ENCODE data around the gene MACROD1. TPM values are rescaled to one million over a fixed set of nuclear protein-coding genes. Genes with fewer than 3 reads are reported as not detected.

Gene MACROD1
- total and polyA plus RNA-seq, 9 of the 15 experiments (the other 6 are each of a cell fraction or from before 2014, with no cell fraction given), result 1.1 to 60.0 (median 26.4) TPM

DNA sequence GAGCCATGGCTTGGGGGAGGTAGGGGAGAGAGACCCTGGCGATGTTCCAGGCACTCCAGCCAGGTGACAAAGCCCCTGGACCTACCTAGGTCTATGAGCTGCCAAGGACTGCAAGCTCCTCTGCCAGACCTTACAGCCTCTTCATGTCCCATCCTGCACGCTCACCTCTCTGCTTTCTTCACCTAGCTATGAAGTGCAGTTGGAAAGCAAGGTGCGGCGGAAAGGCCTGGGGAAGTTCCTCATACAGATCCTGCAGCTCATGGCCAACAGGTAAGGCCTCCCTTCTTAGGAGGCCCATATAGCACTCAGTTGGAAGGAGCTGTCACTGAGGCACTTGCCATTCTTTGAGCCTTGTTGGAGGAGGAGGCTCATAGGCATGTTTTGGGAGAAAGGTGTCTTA, 213.3 kb downstream of the MACROD1 start:
- Histone ChIP-seq H3K4me1 (replicated peaks in 1 of 2; ENCODE audit: control insufficient read depth in 2 of 2, insufficient read depth in 2 of 2, low read length in 2 of 2) (peaks cover 0 to under 1% of the 10 kb centered on the region in 2 experiments; a peak in 1 of 5 replicates), H3K9me1 (ENCODE audit: control insufficient read depth, insufficient read depth, low read length) (no peaks in the 10 kb centered on the region), H3K27ac (ENCODE audit: extremely low read depth, low read depth, low read length) (no peak overlapping the region), H4K20me1 (replicated peaks; ENCODE audit: control insufficient read depth, insufficient read depth, low read length) (no peaks in the 10 kb centered on the region; the same call in 1 of the 2 replicates), H3K9ac (ENCODE audit: insufficient read depth in 1 of 2, low read depth in 2 of 2, low read length in 2 of 2) (no peak overlapping the region), H2AFZ (ENCODE audit: low read depth, low read length) (no peak overlapping the region), H3K4me3 (no peak overlapping the region), H3K4me2 (ENCODE audit: insufficient read depth, low read length) (no peak overlapping the region), H3K36me3 (ENCODE audit: control insufficient read depth, insufficient read depth, low read length) (peaks cover 85% of the 10 kb centered on the region), H3K9me3 (replicated peaks; ENCODE audit: control insufficient read depth, insufficient read depth, low read depth, low read length) (no peaks in the 10 kb centered on the region), H3K79me2 (ENCODE audit: control insufficient read depth, insufficient read depth, low read length) (no peaks in the 10 kb centered on the region), H3K27me3 (ENCODE audit: control insufficient read depth in 2 of 2, insufficient read depth in 2 of 2, low read length in 2 of 2) (no peaks in the 10 kb centered on the region)
- ATAC-seq (no peak), FAIRE-seq (no peak), DNase-seq (ENCODE audit: extremely low read depth in 1 of 4, low spot score in 3 of 4) (no peak)
- intact Hi-C loops (cut with micrococcal nuclease) (no loop called here), in situ Hi-C loops (cut with MboI) (no loop called here)
- WGBS (ENCODE audit: insufficient coverage, low coverage, missing lambda C conversion rate), result 100% methylated on average over 4 of the region's 4 CpGs
- TF ChIP-seq FOXO4 (CRISPR knock-in tag; IDR thresholded peaks at IDR 0.05), result no peak
- no peak for TF ChIP-seq ARID2 (IDR thresholded peaks at IDR 0.05)
- no peak for TF ChIP-seq MAFK (IDR thresholded peaks at IDR 0.05; ENCODE audit: low read length)
- TF ChIP-seq ZKSCAN1 (IDR thresholded peaks at IDR 0.05; ENCODE audit: low read depth, low read length), result no peak
- TF ChIP-seq, protein P1, sequence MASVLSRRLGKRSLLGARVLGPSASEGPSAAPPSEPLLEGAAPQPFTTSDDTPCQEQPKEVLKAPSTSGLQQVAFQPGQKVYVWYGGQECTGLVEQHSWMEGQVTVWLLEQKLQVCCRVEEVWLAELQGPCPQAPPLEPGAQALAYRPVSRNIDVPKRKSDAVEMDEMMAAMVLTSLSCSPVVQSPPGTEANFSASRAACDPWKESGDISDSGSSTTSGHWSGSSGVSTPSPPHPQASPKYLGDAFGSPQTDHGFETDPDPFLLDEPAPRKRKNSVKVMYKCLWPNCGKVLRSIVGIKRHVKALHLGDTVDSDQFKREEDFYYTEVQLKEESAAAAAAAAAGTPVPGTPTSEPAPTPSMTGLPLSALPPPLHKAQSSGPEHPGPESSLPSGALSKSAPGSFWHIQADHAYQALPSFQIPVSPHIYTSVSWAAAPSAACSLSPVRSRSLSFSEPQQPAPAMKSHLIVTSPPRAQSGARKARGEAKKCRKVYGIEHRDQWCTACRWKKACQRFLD (CRISPR knock-in tag; IDR thresholded peaks at IDR 0.05), result no peak
- TF ChIP-seq, protein P2, sequence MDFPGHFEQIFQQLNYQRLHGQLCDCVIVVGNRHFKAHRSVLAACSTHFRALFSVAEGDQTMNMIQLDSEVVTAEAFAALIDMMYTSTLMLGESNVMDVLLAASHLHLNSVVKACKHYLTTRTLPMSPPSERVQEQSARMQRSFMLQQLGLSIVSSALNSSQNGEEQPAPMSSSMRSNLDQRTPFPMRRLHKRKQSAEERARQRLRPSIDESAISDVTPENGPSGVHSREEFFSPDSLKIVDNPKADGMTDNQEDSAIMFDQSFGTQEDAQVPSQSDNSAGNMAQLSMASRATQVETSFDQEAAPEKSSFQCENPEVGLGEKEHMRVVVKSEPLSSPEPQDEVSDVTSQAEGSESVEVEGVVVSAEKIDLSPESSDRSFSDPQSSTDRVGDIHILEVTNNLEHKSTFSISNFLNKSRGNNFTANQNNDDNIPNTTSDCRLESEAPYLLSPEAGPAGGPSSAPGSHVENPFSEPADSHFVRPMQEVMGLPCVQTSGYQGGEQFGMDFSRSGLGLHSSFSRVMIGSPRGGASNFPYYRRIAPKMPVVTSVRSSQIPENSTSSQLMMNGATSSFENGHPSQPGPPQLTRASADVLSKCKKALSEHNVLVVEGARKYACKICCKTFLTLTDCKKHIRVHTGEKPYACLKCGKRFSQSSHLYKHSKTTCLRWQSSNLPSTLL (IDR thresholded peaks at IDR 0.05), result no peak
- no peak for TF ChIP-seq CHCHD3 (CRISPR knock-in tag; IDR thresholded peaks at IDR 0.05)
- TF ChIP-seq HMBOX1 (IDR thresholded peaks at IDR 0.05), result no peak
- POLR2A ChIA-PET, result interaction anchor here (0.5 to 1.9 kb wide), 5 partner anchors 9 to 125 kb away, joined by 3 to 9 read pairs (median 4); partner anchors contain the start of gene COX8A
- CTCF ChIA-PET (ENCODE audit: low intra/inter-chr PET ratio), result no interaction called here
- no TSS peak for BruUV-seq (replicated peaks)
